Kidney (tissue), 14 donors: ENCODE results near the gene ZNF524. TPM values are rescaled to one million over a fixed set of nuclear protein-coding genes. Genes with fewer than 3 reads are reported as not detected.

Source experiments
- DNase-seq, 5 donors: peaks; one replicate each; pipeline ENCODE4 v3.0.0-alpha.2; 2013 to 2020
- FAIRE-seq: peaks from 2 replicates; lab custom pipeline; 2012; peaks lifted over from hg19 to GRCh38; lab: Jason Lieb, UNC
- H3K27ac ChIP-seq, 2 donors: one replicate each; pipeline ENCODE4 v1.7.0; 2013; ENCODE audit warnings: low read depth in 2 of 2, low read length in 2 of 2, inconsistent platforms in 1 of 2
- H3K27me3 ChIP-seq: one replicate; pipeline ENCODE4 v1.7.1; 2013; ENCODE audit warnings: low read length, inconsistent platforms; ENCODE audit not compliant: control insufficient read depth, insufficient read depth
- H3K36me3 ChIP-seq, 3 donors: one replicate each; pipeline versions ENCODE4 v1.7.0 to v1.7.1; 2013; ENCODE audit warnings: low read length in 3 of 3, control low read depth in 1 of 3, inconsistent platforms in 1 of 3; ENCODE audit not compliant: insufficient read depth in 3 of 3, control insufficient read depth in 2 of 3
- H3K4me1 ChIP-seq, 3 donors: one replicate each; pipeline versions ENCODE4 v1.7.0 to v1.7.1; 2013; ENCODE audit warnings: low read length in 3 of 3, inconsistent platforms in 1 of 3, low read depth in 1 of 3; ENCODE audit not compliant: control insufficient read depth in 2 of 3, insufficient read depth in 2 of 3
- H3K4me3 ChIP-seq, 3 donors: one replicate each; pipeline versions ENCODE4 v1.7.0 to v1.8.1; 2013; ENCODE audit warnings: low read length in 3 of 3, control low read depth in 1 of 3, inconsistent platforms in 1 of 3
- H3K9ac ChIP-seq, 3 donors: one replicate each; pipeline versions ENCODE4 v1.7.0 to v1.7.1; 2013; ENCODE audit warnings: low read length in 3 of 3, control low read depth in 1 of 3, inconsistent platforms in 1 of 3
- H3K9me3 ChIP-seq, 3 donors: one replicate each; pipeline versions ENCODE4 v1.7.0 to v1.7.1; 2013; ENCODE audit warnings: low read length in 3 of 3, control low read depth in 1 of 3, inconsistent platforms in 1 of 3; ENCODE audit not compliant: control insufficient read depth in 2 of 3, insufficient read depth in 1 of 3
- CTCF ChIP-seq: IDR thresholded peaks from 3 replicates; pipeline ENCODE4 v1.5.1; 2012; ENCODE audit warnings: mild to moderate bottlenecking, moderate library complexity, borderline replicate concordance; ENCODE audit not compliant: insufficient read depth; ENCODE audit errors: extremely low read depth
- intact Hi-C: fragments of 100-400 bp; cut with DNase I; formaldehyde crosslinking; loops from one replicate; pipeline ENCODE4 v1.11.1; 2022
- polyA plus RNA-seq: library from polyadenylated mRNA; stranded (reverse); fragments of 350-450 nt; fragmentation: Illumina TruSeq; extraction: RNeasy Lipid Tissue Mini Kit (QIAGEN cat#74804); gene quantifications from one replicate; pipeline ENCODE4 v1.2.3, GENCODE V29; 2014; ENCODE audit warnings: low read depth, low replicate concordance; ENCODE audit not compliant: insufficient read depth
- total RNA-seq: library from RNA; stranded (reverse); fragmentation: NEBNext Ultra II Directional; extraction: Animal tissue kit (Norgen Biotek cat#: 25700); gene quantifications from one replicate; pipeline ENCODE4 v1.2.1, GENCODE V29; 2021
- donor health status: control.
- donor health status: control.
- donor health status: control.
- donor health status: control.
- donor health status: control.
- donor health status: DM: yes; HTN: yes; CAD: no.
- donor health status: Normal renal cell carcinoma (clear cell type).

Gene ZNF524
- total and polyA plus RNA-seq, 2 donors from 2014 or later, result 22.9 to 32.6 TPM

- Histone ChIP-seq H3K4me1 (peaks cover 0 to 12% (median 0%) of the 10 kb centered on the region in 3 donors), H3K36me3 (peaks cover 0 to 3% (median 0%) of the 10 kb centered on the region in 3 donors), H3K27ac (peak overlapping the region; percentile 90 to 95), H3K27me3 (no peaks in the 10 kb centered on the region), H3K9ac (peak overlapping the region; percentile 61 to 83 (median 72)), H3K4me3 (peak overlapping the region; percentile 81 to 92 (median 89)), H3K9me3 (no peaks in the 10 kb centered on the region)
- TF ChIP-seq CTCF, result no peak
- intact Hi-C loops, result no loop called here
- no peak for FAIRE-seq
- DNase-seq, result no peak
These were observed 6.3 kb downstream of the ZNF524 start for GRCh38 chr19:55606471-55606787.

GRCh38 chr19:55606817-55607216 is 6.7 kb downstream of the ZNF524 start:
- peaks cover 0 to 12% (median 0%) of the 10 kb centered on the region in 3 donors for H3K4me1 ChIP-seq
- H3K27me3 ChIP-seq, result no peaks in the 10 kb centered on the region
- FAIRE-seq (no peak), DNase-seq (no peak)
- peak overlapping the region in 1 of 3 donors; percentile 83 for H3K9ac ChIP-seq
- H3K4me3 ChIP-seq, result peak overlapping the region in 1 of 3 donors; percentile 89
- H3K27ac ChIP-seq, result no peak overlapping the region
- no peaks in the 10 kb centered on the region for H3K9me3 ChIP-seq
- H3K36me3 ChIP-seq, result peaks cover 0 to 3% (median 0%) of the 10 kb centered on the region in 3 donors
- TF ChIP-seq CTCF, result no peak
- intact Hi-C loops, result no loop called here

- Histone ChIP-seq H3K4me1 (peaks cover 0 to 12% (median 0%) of the 10 kb centered on the region in 3 donors), H3K4me3 (no peak overlapping the region), H3K9ac (no peak overlapping the region), H3K27me3 (no peaks in the 10 kb centered on the region), H3K27ac (no peak overlapping the region), H3K36me3 (peaks cover 0 to 3% (median 0%) of the 10 kb centered on the region in 3 donors), H3K9me3 (no peaks in the 10 kb centered on the region)
- DNase-seq (no peak), FAIRE-seq (no peak)
- no peak for TF ChIP-seq CTCF
- intact Hi-C loops, result no loop called here
These were observed 9.2 kb downstream of the ZNF524 start for GRCh38 chr19:55609326-55609725.
